KBM-7 (cell line): ENCODE data around the gene SLC7A6OS.

Experiments
- DNase-seq: peaks from one replicate; pipeline ENCODE4 v3.0.0-alpha.2; 2015
- in situ Hi-C: fragments of 300-500 bp; cut with MboI; formaldehyde crosslinking; loops from 2 replicates; pipeline ENCODE4 v1.14.3; 2020; ENCODE audit warnings: low sequenced_read_pairs, low pct_unique_long_range_greater_than_20kb, mixed read lengths

The SLC7A6OS gene

DNA sequence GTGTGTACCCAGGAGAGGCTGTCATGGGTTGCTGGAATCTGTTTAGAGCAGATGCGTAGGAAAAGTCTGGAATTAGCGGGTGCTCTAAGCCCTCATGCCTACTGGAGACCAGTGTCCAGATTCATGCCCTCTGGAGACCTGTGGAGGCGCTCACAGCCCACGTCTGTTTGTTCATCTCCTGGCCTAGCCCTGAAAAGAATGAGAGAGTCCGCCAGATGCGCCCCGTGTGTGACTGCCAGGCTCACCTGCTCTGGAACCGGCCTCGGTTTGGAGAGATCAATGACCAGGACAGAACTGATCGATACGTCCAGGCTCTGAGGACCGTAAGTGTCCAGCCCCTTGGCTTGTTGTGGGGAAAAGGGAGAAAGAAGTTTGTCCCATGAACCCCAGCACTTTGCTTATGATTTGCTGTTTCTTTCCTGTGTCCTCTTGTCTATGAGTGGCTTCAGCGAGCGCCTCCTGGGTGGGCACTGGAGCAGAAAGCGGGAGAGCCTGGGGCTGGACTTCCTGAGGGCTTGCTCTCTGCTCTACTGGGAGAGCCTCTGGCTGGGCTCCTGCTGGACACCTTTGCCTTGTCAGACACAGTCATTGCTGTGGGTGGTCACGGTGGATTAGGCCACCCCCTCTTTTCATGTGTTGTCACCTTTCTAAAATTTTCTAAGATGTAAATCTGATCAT is 35.4 kb upstream of the SLC7A6OS start:
- no peak for DNase-seq
- in situ Hi-C loops: no loop called here

DNA sequence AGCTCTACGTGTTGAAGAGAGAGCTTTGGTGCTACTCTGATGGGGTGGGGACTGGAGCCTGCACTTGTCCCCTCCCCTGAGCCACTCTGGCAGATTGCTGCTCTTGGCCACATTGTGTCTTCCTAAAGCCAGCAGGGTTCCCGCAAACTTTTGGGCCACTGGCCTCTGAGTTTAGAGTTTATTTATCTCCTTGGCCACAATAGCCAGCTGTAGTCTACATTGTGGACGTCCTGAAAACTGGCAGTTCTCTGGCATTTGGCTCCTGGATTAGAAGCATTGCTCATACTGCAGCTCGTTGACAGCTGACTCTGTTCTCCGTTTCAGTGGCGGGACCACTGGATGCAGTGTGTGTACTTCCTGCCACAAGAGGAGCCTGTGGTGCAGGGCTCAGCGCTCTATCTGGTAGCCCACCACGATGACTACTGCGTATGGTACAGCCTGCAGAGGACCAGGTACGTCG is 34.6 kb upstream of the SLC7A6OS start:
- no peak for DNase-seq
- in situ Hi-C loops: no loop called here

GRCh38 chr16:68344252-68344651 is 33.5 kb upstream of the SLC7A6OS start:
- in situ Hi-C loops: no loop called here
- DNase-seq: no peak

- in situ Hi-C loops: no loop called here
These were observed 32.4 kb upstream of the SLC7A6OS start for GRCh38 chr16:68343137-68343536.

DNA sequence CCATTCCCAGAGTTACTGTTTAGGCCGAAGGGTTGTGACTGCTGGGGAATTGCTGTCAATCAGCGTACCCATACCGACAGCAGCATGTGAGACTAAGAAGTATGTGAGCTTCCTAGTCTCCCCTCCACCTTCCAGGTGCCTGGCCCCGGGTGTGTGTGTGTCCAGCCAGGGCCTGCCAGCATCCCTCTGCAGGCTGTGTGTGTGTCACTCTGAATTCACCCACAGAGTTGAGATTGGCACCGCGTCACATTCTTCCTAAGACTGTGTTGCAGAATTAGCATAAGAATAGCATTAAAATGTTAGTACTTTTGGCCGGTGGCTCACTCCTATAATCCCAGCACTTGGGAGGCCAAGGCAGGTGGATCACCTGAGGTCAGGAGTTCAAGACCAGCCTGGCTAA is 31.9 kb upstream of the SLC7A6OS start:
- DNase-seq: no peak
- in situ Hi-C loops: no loop called here

More at GRCh38 chr16:68343137-68343536, 32.4 kb upstream of the SLC7A6OS start:
- DNase-seq: no peak

DNA sequence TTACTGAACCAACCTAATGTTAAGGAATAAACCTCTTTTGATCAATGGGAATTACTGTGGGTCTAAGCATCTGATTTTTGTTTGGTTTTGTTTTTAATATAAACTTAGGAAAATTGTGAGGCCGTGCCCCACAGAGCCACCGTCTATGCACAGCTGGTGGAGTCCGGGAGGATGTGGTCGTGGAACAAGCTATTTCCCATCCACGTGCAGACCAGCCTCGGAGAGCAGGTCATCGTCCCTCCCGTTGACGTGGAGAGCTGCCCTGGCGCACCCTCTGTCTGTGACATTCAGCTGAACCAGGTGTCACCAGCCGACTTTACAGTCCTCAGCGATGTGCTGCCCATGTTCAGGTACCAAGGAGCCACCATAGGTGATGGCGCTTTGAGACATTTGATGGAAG is 28.5 kb upstream of the SLC7A6OS start:
- in situ Hi-C loops: no loop called here
- no peak for DNase-seq

DNA sequence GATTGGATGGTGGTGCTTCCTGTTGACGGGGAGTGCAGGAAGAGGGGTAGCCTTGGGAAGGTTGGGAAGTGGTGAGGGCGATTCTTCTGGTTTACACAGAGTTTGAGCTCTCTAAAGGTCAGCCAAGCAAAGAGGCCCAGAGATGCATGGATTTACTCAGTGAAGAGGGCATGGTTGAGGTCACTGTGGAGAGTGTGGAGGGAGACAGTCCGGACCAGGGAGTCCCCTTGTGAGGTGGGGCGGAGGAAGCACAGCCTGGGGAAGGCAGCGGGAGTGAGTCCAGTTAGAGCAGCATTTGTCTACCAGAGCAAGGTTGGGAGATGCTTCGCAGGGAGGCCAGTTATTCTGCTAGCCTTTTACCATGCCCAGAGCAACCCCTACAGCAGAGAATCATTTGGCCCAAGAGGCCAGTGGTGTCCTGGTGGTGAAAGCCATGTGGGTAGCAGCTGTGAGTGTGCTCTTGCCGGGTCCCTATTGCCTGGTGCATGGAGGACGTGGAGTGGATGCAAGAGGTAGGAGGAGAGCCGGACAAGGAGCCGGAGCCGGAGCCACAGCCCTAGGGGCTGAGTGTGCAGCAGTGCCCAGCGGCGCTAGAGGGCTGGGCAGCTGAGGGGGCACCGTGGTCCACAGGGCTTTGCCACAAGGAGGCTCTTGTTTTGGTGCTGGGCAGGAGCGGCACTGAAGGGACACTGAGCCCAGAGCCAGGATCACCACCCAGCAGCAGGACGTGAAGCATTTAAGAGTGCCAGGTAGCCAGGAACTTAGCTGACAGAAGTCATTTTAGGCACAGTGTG is 27.8 kb upstream of the SLC7A6OS start:
- in situ Hi-C loops: no loop called here
- DNase-seq: no peak

- DNase-seq: no peak
- in situ Hi-C loops: no loop called here
These were observed 24.4 kb upstream of the SLC7A6OS start for GRCh38 chr16:68335175-68335574.

DNA sequence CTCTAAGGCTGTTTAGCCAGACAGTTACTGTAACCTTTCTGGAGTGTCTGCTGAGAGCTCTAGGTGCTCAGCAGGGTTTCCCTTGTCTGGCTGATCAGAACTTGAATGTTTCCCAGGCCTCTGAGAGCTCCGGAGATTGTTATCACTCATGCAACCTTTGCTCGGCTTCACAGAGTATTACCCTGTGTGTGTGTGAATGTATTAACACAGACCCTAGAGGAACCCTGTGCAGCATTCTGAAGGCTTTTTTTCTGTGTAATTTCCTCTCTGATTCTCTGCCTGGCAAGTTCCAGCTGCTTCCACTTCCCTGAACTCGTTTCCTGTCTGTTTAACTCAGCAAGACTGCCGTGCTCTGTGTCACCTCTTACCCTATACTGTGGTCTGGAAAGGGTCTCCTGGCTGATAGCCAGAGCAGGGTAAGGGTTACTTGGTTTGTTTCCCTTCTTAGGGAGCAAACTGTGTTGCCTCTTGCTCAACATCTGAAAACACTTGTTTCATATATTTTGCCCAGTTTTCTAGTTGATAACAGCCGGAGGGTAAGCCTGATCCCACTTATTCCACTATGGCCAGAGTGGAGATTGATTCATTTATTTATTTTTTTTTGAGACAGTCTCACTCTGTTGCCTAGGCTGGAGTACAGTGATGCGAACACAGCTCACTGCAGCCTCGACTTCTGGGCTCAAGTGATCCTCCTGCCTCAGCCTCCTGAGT is 21.8 kb upstream of the SLC7A6OS start:
- in situ Hi-C loops: no loop called here
- DNase-seq: peak; percentile 95

GRCh38 chr16:68331879-68332410 is 21.2 kb upstream of the SLC7A6OS start:
- DNase-seq: no peak
- in situ Hi-C loops: no loop called here

DNA sequence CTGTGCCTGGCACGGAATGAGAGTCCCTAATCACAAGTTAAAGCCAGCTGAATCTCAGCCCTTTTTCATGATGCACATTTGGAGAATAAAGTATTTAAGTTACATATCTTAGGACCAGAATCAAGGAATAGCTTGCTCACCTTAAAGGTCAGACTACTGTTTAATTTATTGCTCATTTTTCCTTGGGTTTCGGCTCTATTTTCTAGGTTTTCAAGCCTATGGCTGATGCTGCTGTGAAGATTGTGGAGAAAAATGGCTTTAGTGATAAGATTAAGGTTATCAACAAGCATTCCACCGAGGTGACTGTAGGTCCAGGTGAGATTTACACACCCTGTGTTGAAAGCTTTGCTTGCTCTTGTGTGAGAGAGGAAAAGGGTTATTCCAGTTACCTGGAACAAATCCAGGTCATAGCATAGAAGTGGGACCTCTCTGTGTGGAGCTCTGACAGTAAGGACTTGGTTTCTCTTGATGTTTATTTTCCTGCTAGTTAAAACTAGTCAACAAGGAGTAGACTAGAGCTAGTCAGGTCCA is 18.2 kb upstream of the SLC7A6OS start:
- in situ Hi-C loops: loop anchor here (10.0 kb wide), 1 partner anchor 64 kb away; the partner anchor contains the start of gene SLC7A6
- DNase-seq: no peak

- in situ Hi-C loops: loop anchor here (10.0 kb wide), 1 partner anchor 64 kb away; the partner anchor contains the start of gene SLC7A6
- DNase-seq: peak; percentile 90
These were observed 17.6 kb upstream of the SLC7A6OS start for GRCh38 chr16:68328151-68328859.

DNA sequence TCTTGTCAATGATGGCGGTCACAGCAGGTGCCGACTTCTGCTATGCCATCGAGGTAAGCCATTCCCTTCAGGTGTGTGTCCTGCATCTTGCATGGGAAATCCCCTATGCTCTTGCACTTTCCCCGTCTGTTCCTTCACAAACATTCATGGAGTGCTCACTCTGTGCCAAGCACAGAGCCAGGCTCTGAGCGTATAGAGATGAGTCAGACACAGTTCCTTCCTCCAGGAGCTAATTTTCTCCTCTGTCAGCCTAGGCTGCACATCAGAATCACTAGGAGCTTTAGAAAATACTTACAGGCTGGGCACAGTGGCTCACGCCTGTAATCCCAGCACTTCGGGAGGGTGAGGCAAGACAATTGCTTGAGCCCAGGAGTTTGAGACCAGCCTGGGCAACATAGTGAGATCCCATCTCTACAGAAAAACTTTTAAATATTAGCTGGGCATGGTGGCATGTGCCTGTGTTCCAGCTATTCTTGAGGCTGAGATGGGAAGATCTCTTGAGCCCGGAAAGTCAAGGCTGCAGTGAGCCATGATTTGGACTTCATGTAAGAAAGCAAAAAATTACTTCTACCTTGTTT is 14.1 kb upstream of the SLC7A6OS start:
- in situ Hi-C loops: loop anchor here (10.0 kb wide), 1 partner anchor 60 kb away; the partner anchor contains the start of gene SLC7A6

GRCh38 chr16:68324336-68324735 is 13.6 kb upstream of the SLC7A6OS start:
- in situ Hi-C loops: loop anchor here (10.0 kb wide), 1 partner anchor 60 kb away; the partner anchor contains the start of gene SLC7A6

More for the DNA sequence above, 14.1 kb upstream of the SLC7A6OS start:
- no peak for DNase-seq

GRCh38 chr16:68319185-68319908 is 8.6 kb upstream of the SLC7A6OS start:
- no peak for DNase-seq
- in situ Hi-C loops: no loop called here

More at GRCh38 chr16:68324336-68324735, 13.6 kb upstream of the SLC7A6OS start:
- DNase-seq: no peak

GRCh38 chr16:68313116-68313515 is 2.4 kb upstream of the SLC7A6OS start:
- no peak for DNase-seq
- in situ Hi-C loops: no loop called here

DNA sequence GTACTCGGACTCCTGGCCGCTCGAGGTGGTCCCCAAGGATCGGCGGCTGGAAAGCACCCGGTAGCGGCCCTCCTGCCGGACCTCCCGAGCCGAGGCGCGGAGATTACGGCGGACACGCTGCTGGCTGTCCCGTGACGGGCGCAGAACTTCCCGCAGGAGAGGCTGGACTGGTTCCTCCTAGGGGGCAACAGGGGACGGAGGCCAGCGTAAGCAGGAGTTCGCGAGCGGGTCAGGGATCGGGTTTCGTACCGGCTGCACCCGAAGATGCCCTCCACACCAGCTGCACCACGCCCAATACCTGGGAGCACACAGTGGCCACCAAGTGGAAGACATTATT is 341 bp downstream of the SLC7A6OS start:
- DNase-seq: no peak
- in situ Hi-C loops: no loop called here

- in situ Hi-C loops: no loop called here
- no peak for DNase-seq
These were observed 947 bp downstream of the SLC7A6OS start for GRCh38 chr16:68309799-68310198.
